ENCODE results near the gene UBAP2L.

UBAP2L gene

GRCh38 chr1:154239491-154239890, 18.7 kb downstream of the UBAP2L start:
- H3K4me3 ChIP-seq (ENCODE audit: low read depth, low read length), result no peak overlapping the region
- no peak for DNase-seq (ENCODE audit: low read depth)
- TF ChIP-seq POLR2A (IDR thresholded peaks at IDR 0.05; ENCODE audit: extremely low read depth, insufficient read length) (no peak), MYC (IDR thresholded peaks at IDR 0.05; ENCODE audit: low read depth, low read length) (no peak), CTCF (IDR thresholded peaks at IDR 0.05; ENCODE audit: low read depth, low read length) (no peak), MAX (IDR thresholded peaks at IDR 0.05; ENCODE audit: low read depth, low read length) (no peak)

GRCh38 chr1:154240294-154240833, 19.6 kb downstream of the UBAP2L start:
- DNase-seq (ENCODE audit: low read depth), result no peak
- TF ChIP-seq CTCF (IDR thresholded peaks at IDR 0.05; ENCODE audit: low read depth, low read length) (no peak), MYC (IDR thresholded peaks at IDR 0.05; ENCODE audit: low read depth, low read length) (no peak), MAX (IDR thresholded peaks at IDR 0.05; ENCODE audit: low read depth, low read length) (no peak), POLR2A (IDR thresholded peaks at IDR 0.05; ENCODE audit: extremely low read depth, insufficient read length) (no peak)
- H3K4me3 ChIP-seq (ENCODE audit: low read depth, low read length), result no peak overlapping the region

- H3K4me3 ChIP-seq (ENCODE audit: low read depth, low read length), result no peak overlapping the region
- no peak for TF ChIP-seq CTCF (IDR thresholded peaks at IDR 0.05; ENCODE audit: low read depth, low read length)
- TF ChIP-seq MYC (IDR thresholded peaks at IDR 0.05; ENCODE audit: low read depth, low read length), result no peak
- no peak for TF ChIP-seq MAX (IDR thresholded peaks at IDR 0.05; ENCODE audit: low read depth, low read length)
- no peak for TF ChIP-seq POLR2A (IDR thresholded peaks at IDR 0.05; ENCODE audit: extremely low read depth, insufficient read length)
- DNase-seq (ENCODE audit: low read depth), result no peak
Measured at GRCh38 chr1:154241703-154242351, 21.1 kb downstream of the UBAP2L start.

GRCh38 chr1:154253671-154254070, 32.9 kb downstream of the UBAP2L start:
- no peak for TF ChIP-seq CTCF (IDR thresholded peaks at IDR 0.05; ENCODE audit: low read depth, low read length)
- no peak for TF ChIP-seq MAX (IDR thresholded peaks at IDR 0.05; ENCODE audit: low read depth, low read length)
- TF ChIP-seq MYC (IDR thresholded peaks at IDR 0.05; ENCODE audit: low read depth, low read length), result no peak
- TF ChIP-seq POLR2A (IDR thresholded peaks at IDR 0.05; ENCODE audit: extremely low read depth, insufficient read length), result no peak
- DNase-seq (ENCODE audit: low read depth), result no peak
- H3K4me3 ChIP-seq (ENCODE audit: low read depth, low read length), result no peak overlapping the region

- DNase-seq (ENCODE audit: low read depth), result no peak
- no peak overlapping the region for H3K4me3 ChIP-seq (ENCODE audit: low read depth, low read length)
- TF ChIP-seq CTCF (IDR thresholded peaks at IDR 0.05; ENCODE audit: low read depth, low read length) (no peak), MAX (IDR thresholded peaks at IDR 0.05; ENCODE audit: low read depth, low read length) (no peak), POLR2A (IDR thresholded peaks at IDR 0.05; ENCODE audit: extremely low read depth, insufficient read length) (no peak)
Measured at GRCh38 chr1:154256686-154257085, 35.9 kb downstream of the UBAP2L start.

All from NB4 (cell line).